H1 (cell line): Measurements from ENCODE around the gene ARHGAP12. TPM values are rescaled to one million over a fixed set of nuclear protein-coding genes. Genes with fewer than 3 reads are reported as not detected.

ENCODE experiments used
- CTCF ChIA-PET: fragments of 300-600 bp; sonication (Branson Sonifier 250); formaldehyde crosslinking; loops from one replicate; lab custom pipeline; 2021; ENCODE audit not compliant: partially characterized antibody; lab: Charles Lee
- POLR2A ChIA-PET: fragments of 300-600 bp; sonication (Branson Sonifier 250); formaldehyde crosslinking; loops from one replicate; lab custom pipeline; 2021; ENCODE audit warnings: inconsistent platforms; ENCODE audit not compliant: partially characterized antibody; lab: Charles Lee
- DNase-seq, 2 experiments: peaks; one replicate each; pipeline versions ENCODE4 v3.0.0 to v3.0.0-alpha.2; 2010 to 2022; ENCODE audit warnings: low spot score in 2 of 2, low read depth in 1 of 2, mixed read lengths in 1 of 2
- FAIRE-seq: peaks from 2 replicates; lab custom pipeline; 2011; peaks lifted over from hg19 to GRCh38; lab: Jason Lieb, UNC
- H2AFZ ChIP-seq: 2 replicates; pipeline ENCODE4 v1.8.1; 2012; ENCODE audit warnings: low read length, inconsistent platforms
- H2AK5ac ChIP-seq: 2 replicates; pipeline ENCODE4 v1.6.1; 2013; ENCODE audit warnings: low read depth, low read length
- H2BK120ac ChIP-seq: replicated peaks from 2 replicates; pipeline ENCODE3; 2013; ENCODE audit warnings: low read depth, low read length, inconsistent platforms
- H2BK12ac ChIP-seq: 2 replicates; pipeline ENCODE4 v1.6.1; 2013; ENCODE audit warnings: low read depth, low read length
- H2BK15ac ChIP-seq: 2 replicates; pipeline ENCODE4 v1.6.1; 2013; ENCODE audit warnings: low read length
- H2BK20ac ChIP-seq: 2 replicates; pipeline ENCODE4 v1.6.1; 2013; ENCODE audit warnings: low read length
- H2BK5ac ChIP-seq: 2 replicates; pipeline ENCODE4 v1.6.1; 2013; ENCODE audit warnings: low read depth, low read length
- H3K14ac ChIP-seq: 2 replicates; pipeline ENCODE4 v1.6.1; 2013; ENCODE audit warnings: inconsistent platforms; ENCODE audit not compliant: insufficient read length
- H3K18ac ChIP-seq: 2 replicates; pipeline ENCODE4 v1.6.1; 2013; ENCODE audit warnings: low read length; ENCODE audit errors: extremely low read depth
- H3K23ac ChIP-seq: 2 replicates; pipeline ENCODE4 v1.6.1; 2013; ENCODE audit warnings: inconsistent platforms; ENCODE audit not compliant: insufficient read length
- H3K23me2 ChIP-seq: 2 replicates; pipeline ENCODE4 v1.6.1; 2013; ENCODE audit warnings: low read depth, low read length
- H3K27ac ChIP-seq: 2 replicates; pipeline ENCODE4 v1.6.1; 2011; ENCODE audit warnings: low read depth, low read length, inconsistent platforms
- H3K27me3 ChIP-seq, 4 experiments: replicated peaks in 1 of 4; 1 replicate in 1 of 4; 2 replicates in 3 of 4; pipeline versions ENCODE4 v1.6.1 to v1.8.1; 2011 to 2013; ENCODE audit warnings: low read length in 3 of 4, mild to moderate bottlenecking in 3 of 4, inconsistent platforms in 2 of 4, mixed read lengths in 2 of 4, moderate library complexity in 1 of 4; ENCODE audit not compliant: control insufficient read depth in 3 of 4, insufficient read depth in 3 of 4; ENCODE audit errors: extremely low read depth in 1 of 4
- H3K36me3 ChIP-seq, 4 experiments: 2 replicates each; pipeline versions ENCODE4 v1.6.1 to v1.8.1; 2011 to 2013; ENCODE audit warnings: mild to moderate bottlenecking in 4 of 4, low read length in 3 of 4, moderate library complexity in 2 of 4, control low read depth in 1 of 4, inconsistent platforms in 1 of 4; ENCODE audit not compliant: insufficient read depth in 4 of 4, control insufficient read depth in 2 of 4
- H3K4ac ChIP-seq: replicated peaks from 2 replicates; pipeline ENCODE3; 2013; ENCODE audit warnings: low read length, low read depth, mixed read lengths, inconsistent platforms; ENCODE audit not compliant: insufficient read length
- H3K4me1 ChIP-seq, 4 experiments: replicated peaks in 1 of 4; 1 replicate in 1 of 4; 2 replicates in 3 of 4; pipeline versions ENCODE4 v1.6.1 to v1.8.1; 2011 to 2013; ENCODE audit warnings: low read length in 3 of 4, inconsistent platforms in 2 of 4, mixed read lengths in 1 of 4; ENCODE audit not compliant: insufficient read depth in 4 of 4, control insufficient read depth in 3 of 4
- H3K4me2 ChIP-seq, 2 experiments: 2 replicates each; pipeline versions ENCODE4 v1.6.1 to v1.8.1; 2011 to 2013; ENCODE audit warnings: low read depth in 2 of 2, low read length in 2 of 2, control low read depth in 1 of 2, inconsistent platforms in 1 of 2, mild to moderate bottlenecking in 1 of 2; ENCODE audit not compliant: insufficient read depth in 1 of 2
- H3K4me3 ChIP-seq, 4 experiments: fragments of 200-600, 300-600 bp in 1 of 4; sonication (generic), shearing (Covaris generic), sonication (Bioruptor Twin) in 1 of 4; 2 replicates each; pipeline versions ENCODE4 v1.5.1 to v1.8.1; 2011 to 2016; ENCODE audit warnings: low read length in 4 of 4, low read depth in 3 of 4, control low read depth in 2 of 4, inconsistent platforms in 2 of 4, mild to moderate bottlenecking in 2 of 4, mixed read lengths in 1 of 4, moderate library complexity in 1 of 4; ENCODE audit not compliant: insufficient read depth in 2 of 4; ENCODE audit errors: extremely low read depth in 1 of 4
- H3K56ac ChIP-seq: replicated peaks from 2 replicates; pipeline ENCODE3; 2013; ENCODE audit warnings: low read depth, mild to moderate bottlenecking, mixed read lengths, low read length, inconsistent platforms; ENCODE audit not compliant: insufficient read length
- H3K79me1 ChIP-seq: 2 replicates; pipeline ENCODE4 v1.6.1; 2013; ENCODE audit warnings: low read depth, low read length, control low read depth
- H3K79me2 ChIP-seq, 2 experiments: 2 replicates each; pipeline versions ENCODE4 v1.6.1 to v1.8.1; 2012 to 2013; ENCODE audit warnings: low read length in 2 of 2, mild to moderate bottlenecking in 2 of 2, inconsistent platforms in 1 of 2; ENCODE audit not compliant: insufficient read depth in 2 of 2, control insufficient read depth in 1 of 2
- H3K9ac ChIP-seq, 4 experiments: replicated peaks in 1 of 4; 1 replicate in 1 of 4; 2 replicates in 3 of 4; pipeline versions ENCODE4 v1.6.1 to v1.8.1; 2011 to 2013; ENCODE audit warnings: low read depth in 3 of 4, low read length in 3 of 4, control low read depth in 2 of 4, mild to moderate bottlenecking in 2 of 4, moderate library complexity in 2 of 4, inconsistent platforms in 1 of 4; ENCODE audit errors: extremely low read depth in 1 of 4
- H3K9me3 ChIP-seq, 2 experiments: 2 replicates each; pipeline versions ENCODE4 v1.6.1 to v1.8.1; 2012 to 2013; ENCODE audit warnings: mild to moderate bottlenecking in 2 of 2, moderate library complexity in 2 of 2, control low read depth in 1 of 2, inconsistent platforms in 1 of 2, low read depth in 1 of 2, low read length in 1 of 2, mixed read lengths in 1 of 2; ENCODE audit not compliant: insufficient read depth in 2 of 2
- H4K20me1 ChIP-seq, 2 experiments: replicated peaks in 1 of 2; 2 replicates each; pipeline versions ENCODE3 to v1.8.1; 2011 to 2013; ENCODE audit warnings: inconsistent platforms in 2 of 2, low read length in 2 of 2, mild to moderate bottlenecking in 1 of 2; ENCODE audit not compliant: insufficient read depth in 2 of 2, control insufficient read depth in 1 of 2
- H4K5ac ChIP-seq: 2 replicates; pipeline ENCODE4 v1.6.1; 2013; ENCODE audit warnings: low read length, low read depth, mixed read lengths, inconsistent platforms; ENCODE audit not compliant: insufficient read length
- H4K8ac ChIP-seq: 2 replicates; pipeline ENCODE4 v1.8.0; 2013; ENCODE audit warnings: mild to moderate bottlenecking, moderate library complexity, low read length, inconsistent platforms; ENCODE audit not compliant: insufficient read depth; ENCODE audit errors: extremely low read depth
- H4K91ac ChIP-seq: replicated peaks from 2 replicates; pipeline ENCODE3; 2013; ENCODE audit warnings: low read length, mixed read lengths, inconsistent platforms; ENCODE audit not compliant: insufficient read length
- BCL11A ChIP-seq, 2 experiments: IDR thresholded peaks; one replicate each; pipeline ENCODE4 v1.6.1; 2011; ENCODE audit warnings: low read depth in 2 of 2, low read length in 2 of 2, mild to moderate bottlenecking in 2 of 2
- CBX8 ChIP-seq: fragments of 300-800, 300-1000 bp; sonication (generic); IDR thresholded peaks from 2 replicates; pipeline ENCODE4 v1.7.1; 2016; ENCODE audit warnings: low read depth, low read length, borderline replicate concordance
- CEBPB ChIP-seq: IDR thresholded peaks from 2 replicates; pipeline ENCODE4 v1.6.1; 2012; ENCODE audit warnings: low read depth, low read length
- HDAC6 ChIP-seq: IDR thresholded peaks from one replicate; pipeline ENCODE4 v1.7.1; 2012; ENCODE audit warnings: low read depth, mild to moderate bottlenecking, inconsistent platforms, low read length, moderate library complexity
- KDM4A ChIP-seq: IDR thresholded peaks from one replicate; pipeline ENCODE4 v1.7.1; 2012; ENCODE audit warnings: low read depth, mild to moderate bottlenecking, moderate library complexity, low read length, inconsistent platforms; ENCODE audit not compliant: severe bottlenecking
- PHF8 ChIP-seq: fragments of 200-600 bp; sonication (generic); conservative IDR thresholded peaks from 2 replicates; pipeline ENCODE4 v1.7.1; 2012; ENCODE audit warnings: low read depth, mild to moderate bottlenecking, inconsistent platforms, low read length, moderate library complexity
- POLR2A ChIP-seq, 2 experiments: IDR thresholded peaks; 1 replicate in 1 of 2; 2 replicates in 1 of 2; pipeline ENCODE4 v1.6.1; 2011; ENCODE audit warnings: low read depth in 2 of 2, low read length in 2 of 2, mild to moderate bottlenecking in 2 of 2; ENCODE audit errors: control extremely low read depth in 1 of 2
- POLR2AphosphoS5 ChIP-seq: IDR thresholded peaks from 2 replicates; pipeline ENCODE4 v1.6.1; 2011; ENCODE audit warnings: low read depth, low read length
- RBBP5 ChIP-seq: IDR thresholded peaks from 2 replicates; pipeline ENCODE4 v1.7.1; 2012; ENCODE audit warnings: low read depth, mild to moderate bottlenecking, inconsistent platforms, low read length, moderate library complexity, borderline replicate concordance
- SP4 ChIP-seq: IDR thresholded peaks from 2 replicates; pipeline ENCODE4 v1.6.1; 2012; ENCODE audit warnings: low read length, inconsistent platforms
- TAF1 ChIP-seq: IDR thresholded peaks from 2 replicates; pipeline ENCODE4 v1.6.1; 2011; ENCODE audit warnings: mild to moderate bottlenecking, low read depth, low read length
- TEAD4 ChIP-seq: IDR thresholded peaks from 2 replicates; pipeline ENCODE4 v1.6.1; 2012; ENCODE audit warnings: low read depth, low read length, inconsistent platforms, mixed read lengths
- WGBS, 2 experiments: shearing (Covaris generic) in 1 of 2; methylation state at CpG; one replicate each; pipeline versions ENCODE4 v1.1.6 to v1.1.7; 2013 to 2015; ENCODE audit warnings: low lambda C conversion rate in 2 of 2, mixed read lengths in 2 of 2, inconsistent platforms in 1 of 2, low coverage in 1 of 2, missing lambda C conversion rate in 1 of 2; ENCODE audit not compliant: insufficient replicate concordance in 2 of 2, insufficient coverage in 1 of 2, insufficient read length in 1 of 2; ENCODE audit errors: extremely low coverage in 1 of 2, missing lambda C conversion rate in 1 of 2; 5-methylcytosine and 5-hydroxymethylcytosine counted together
- polyA plus RNA-seq, 7 experiments: library from polyadenylated mRNA; depleted of rRNA in 3 of 7; stranded (reverse) in 5 of 7; unstranded in 2 of 7; fragments of >200 nt in 5 of 7; fragments of 200-250 nt in 2 of 7; gene quantifications; 1 replicate in 5 of 7; 2 replicates in 1 of 7; 4 replicates in 1 of 7; pipeline versions ENCODE4 v1.2.1 to v1.2.3, GENCODE V29; 2011 to 2013; ENCODE audit warnings: missing spikeins in 2 of 7, mixed read lengths in 2 of 7
- total RNA-seq: library from RNA; stranded (reverse); fragmentation: NEBNext Ultra II Directional; extraction: Animal tissue kit (Norgen Biotek cat#: 25700); gene quantifications from 2 replicates; pipeline ENCODE4 v1.2.1, GENCODE V29; 2021

The ARHGAP12 gene
- total and polyA plus RNA-seq, 2 of the 8 experiments (the other 6 are each of a cell fraction or from before 2014, with no cell fraction given), result 10.1 to 39.0 TPM

- CTCF ChIA-PET, result no interaction called here
- TF ChIP-seq TAF1 (peak; percentile 86), POLR2A (IDR thresholded peaks at IDR 0.05; ENCODE audit: control extremely low read depth in 1 of 2, low read depth in 2 of 2, low read length in 2 of 2) (peak; percentile 59 to 92), CEBPB (peak; percentile 77; the same call in 1 of the 2 replicates), HDAC6 (no peak), KDM4A (peak; percentile 70), SP4 (no peak), BCL11A (IDR thresholded peaks at IDR 0.05; ENCODE audit: low read depth in 2 of 2, low read length in 2 of 2) (no peak), PHF8 (peak; percentile 75; the same call in 1 of the 2 replicates), CBX8 (no peak), TEAD4 (0 out of 2 replicates have a peak, but pooled peaks have one; percentile 1), POLR2AphosphoS5 (peak; percentile 87), RBBP5 (0 out of 2 replicates have a peak, but pooled peaks have one; percentile 43)
Observed at GRCh38 chr10:31759799-31760626, 168.6 kb downstream of the ARHGAP12 start.

More at GRCh38 chr10:31759799-31760626, 168.6 kb downstream of the ARHGAP12 start:
- Histone ChIP-seq H3K23ac (no peak overlapping the region), H3K18ac (peak overlapping the region; percentile 99), H4K20me1 (no peaks in the 10 kb centered on the region), H3K27me3 (no peaks in the 10 kb centered on the region), H3K9ac (peak overlapping the region; percentile 43 to 87 (median 72)), H3K4me3 (peak overlapping the region; percentile 80 to 96 (median 93)), H3K4me2 (peak overlapping the region; percentile 69 to 92), H3K79me2 (no peaks in the 10 kb centered on the region), H2AK5ac (no peak overlapping the region), H2BK120ac (no peak overlapping the region), H4K5ac (peak overlapping the region; percentile 97), H3K79me1 (no peaks in the 10 kb centered on the region; the same call in 1 of the 2 replicates), H3K4ac (peak overlapping the region; percentile 92), H3K36me3 (no peaks in the 10 kb centered on the region), H3K9me3 (peaks cover 5% of the 10 kb centered on the region in 2 experiments; a peak in 2 of 4 replicates), H4K91ac (peak overlapping the region; percentile 45), H2BK15ac (no peak overlapping the region; the same call in 1 of the 2 replicates), H3K14ac (no peak overlapping the region), H4K8ac (peak overlapping the region; percentile 90), H3K23me2 (peaks cover 5% of the 10 kb centered on the region; the same call in 1 of the 2 replicates), H3K27ac (peak overlapping the region; percentile 93), H2BK5ac (peak overlapping the region; percentile 94; the same call in 1 of the 2 replicates), H2BK20ac (no peak overlapping the region), H2AFZ (peak overlapping the region; percentile 19; the same call in 1 of the 2 replicates), H2BK12ac (0 out of 2 replicates have a peak overlapping the region, but pooled peaks have one; percentile 63), H3K4me1 (peaks cover 18 to 35% (median 28%) of the 10 kb centered on the region in 4 experiments), H3K56ac (peak overlapping the region; percentile 85)
- POLR2A ChIA-PET, result interaction anchor here (0.6 to 1.2 kb wide), 6 partner anchors 9 to 176 kb away, joined by 3 to 6 read pairs (median 3); no protein-coding TSS in a partner anchor
- 2% methylated on average over 38 of the region's 63 CpGs; no CpG with 5 or more reads in 1 of the 2 experiments for WGBS, 2 experiments
- FAIRE-seq (peak; percentile 45), DNase-seq (peak; percentile 90 to 92)
